HL-60 (cell line): ENCODE measurements around the gene YWHAE.
"Not testable (repeated sequence)": the region's sequence is repeated elsewhere in the genome, so short reads cannot be mapped to it uniquely, and the experiment has no call there.

Source experiments
- DNase-seq, 2 experiments: peaks; one replicate each; pipeline ENCODE4 v3.0.0-alpha.2; 2010 to 2020; ENCODE audit warnings: low read depth in 1 of 2, low spot score in 1 of 2
- H3K27ac ChIP-seq: fragments of 250-450 bp; sonication (Bioruptor Pico); replicated peaks from 2 replicates; pipeline ENCODE4 v1.5.1; 2020; ENCODE audit warnings: mild to moderate bottlenecking, moderate library complexity
- H3K27me3 ChIP-seq: fragments of 250-450 bp; sonication (Bioruptor Pico); 2 replicates; pipeline ENCODE4 v1.5.1; 2021; ENCODE audit warnings: mild to moderate bottlenecking, moderate library complexity; ENCODE audit not compliant: insufficient read depth, poor library complexity, severe bottlenecking
- H3K4me3 ChIP-seq: replicated peaks from 2 replicates; pipeline ENCODE4 v1.5.1; 2011; ENCODE audit warnings: mild to moderate bottlenecking, control low read depth, low read length; ENCODE audit not compliant: insufficient read depth
- GABPA ChIP-seq: IDR thresholded peaks from 2 replicates; pipeline ENCODE4 v1.6.1; 2012; ENCODE audit warnings: low read depth
- POLR2AphosphoS5 ChIP-seq: IDR thresholded peaks from 2 replicates; pipeline ENCODE4 v1.6.1; 2012; ENCODE audit warnings: low read depth
- SPI1 ChIP-seq: IDR thresholded peaks from 2 replicates; pipeline ENCODE4 v1.6.1; 2012; ENCODE audit warnings: low read depth, mild to moderate bottlenecking, borderline replicate concordance
- TF ChIP-seq, protein P1 (sequence below): IDR thresholded peaks from 2 replicates; pipeline ENCODE4 v1.6.1; 2012; ENCODE audit warnings: low read depth; ENCODE audit not compliant: insufficient replicate concordance
- TF ChIP-seq, protein P2 (sequence below): IDR thresholded peaks from one replicate; pipeline ENCODE4 v1.5.1; 2011; ENCODE audit warnings: low read length, control low read depth, inconsistent platforms; ENCODE audit not compliant: insufficient read depth

The YWHAE gene

DNA sequence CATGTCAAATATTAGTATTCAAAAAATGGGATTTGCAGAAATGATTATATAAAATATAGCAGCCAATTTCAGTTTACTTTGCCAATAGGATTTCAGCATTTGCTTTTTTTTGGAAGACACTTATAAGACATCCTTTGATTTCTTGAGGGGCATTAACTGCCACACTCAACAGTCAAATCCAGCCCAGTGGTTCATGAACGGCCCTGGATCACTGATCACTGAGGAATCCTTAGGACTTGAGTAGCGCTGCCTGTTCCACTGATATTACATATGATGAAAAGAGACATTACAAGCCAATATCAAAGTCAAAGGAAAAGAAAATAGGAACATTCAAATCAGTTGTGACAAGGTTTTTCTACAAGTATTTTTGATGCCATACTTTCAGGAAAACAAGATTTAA is 21.0 kb upstream of the YWHAE start:
- no peak for DNase-seq
- H3K27me3 ChIP-seq, result no peaks in the 10 kb centered on the region
- no peak overlapping the region for H3K4me3 ChIP-seq
- TF ChIP-seq, protein P1, sequence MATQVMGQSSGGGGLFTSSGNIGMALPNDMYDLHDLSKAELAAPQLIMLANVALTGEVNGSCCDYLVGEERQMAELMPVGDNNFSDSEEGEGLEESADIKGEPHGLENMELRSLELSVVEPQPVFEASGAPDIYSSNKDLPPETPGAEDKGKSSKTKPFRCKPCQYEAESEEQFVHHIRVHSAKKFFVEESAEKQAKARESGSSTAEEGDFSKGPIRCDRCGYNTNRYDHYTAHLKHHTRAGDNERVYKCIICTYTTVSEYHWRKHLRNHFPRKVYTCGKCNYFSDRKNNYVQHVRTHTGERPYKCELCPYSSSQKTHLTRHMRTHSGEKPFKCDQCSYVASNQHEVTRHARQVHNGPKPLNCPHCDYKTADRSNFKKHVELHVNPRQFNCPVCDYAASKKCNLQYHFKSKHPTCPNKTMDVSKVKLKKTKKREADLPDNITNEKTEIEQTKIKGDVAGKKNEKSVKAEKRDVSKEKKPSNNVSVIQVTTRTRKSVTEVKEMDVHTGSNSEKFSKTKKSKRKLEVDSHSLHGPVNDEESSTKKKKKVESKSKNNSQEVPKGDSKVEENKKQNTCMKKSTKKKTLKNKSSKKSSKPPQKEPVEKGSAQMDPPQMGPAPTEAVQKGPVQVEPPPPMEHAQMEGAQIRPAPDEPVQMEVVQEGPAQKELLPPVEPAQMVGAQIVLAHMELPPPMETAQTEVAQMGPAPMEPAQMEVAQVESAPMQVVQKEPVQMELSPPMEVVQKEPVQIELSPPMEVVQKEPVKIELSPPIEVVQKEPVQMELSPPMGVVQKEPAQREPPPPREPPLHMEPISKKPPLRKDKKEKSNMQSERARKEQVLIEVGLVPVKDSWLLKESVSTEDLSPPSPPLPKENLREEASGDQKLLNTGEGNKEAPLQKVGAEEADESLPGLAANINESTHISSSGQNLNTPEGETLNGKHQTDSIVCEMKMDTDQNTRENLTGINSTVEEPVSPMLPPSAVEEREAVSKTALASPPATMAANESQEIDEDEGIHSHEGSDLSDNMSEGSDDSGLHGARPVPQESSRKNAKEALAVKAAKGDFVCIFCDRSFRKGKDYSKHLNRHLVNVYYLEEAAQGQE, result no peak
- no peak for TF ChIP-seq SPI1
- TF ChIP-seq GABPA, result no peak
- no peak for TF ChIP-seq POLR2AphosphoS5
- TF ChIP-seq, protein P2, sequence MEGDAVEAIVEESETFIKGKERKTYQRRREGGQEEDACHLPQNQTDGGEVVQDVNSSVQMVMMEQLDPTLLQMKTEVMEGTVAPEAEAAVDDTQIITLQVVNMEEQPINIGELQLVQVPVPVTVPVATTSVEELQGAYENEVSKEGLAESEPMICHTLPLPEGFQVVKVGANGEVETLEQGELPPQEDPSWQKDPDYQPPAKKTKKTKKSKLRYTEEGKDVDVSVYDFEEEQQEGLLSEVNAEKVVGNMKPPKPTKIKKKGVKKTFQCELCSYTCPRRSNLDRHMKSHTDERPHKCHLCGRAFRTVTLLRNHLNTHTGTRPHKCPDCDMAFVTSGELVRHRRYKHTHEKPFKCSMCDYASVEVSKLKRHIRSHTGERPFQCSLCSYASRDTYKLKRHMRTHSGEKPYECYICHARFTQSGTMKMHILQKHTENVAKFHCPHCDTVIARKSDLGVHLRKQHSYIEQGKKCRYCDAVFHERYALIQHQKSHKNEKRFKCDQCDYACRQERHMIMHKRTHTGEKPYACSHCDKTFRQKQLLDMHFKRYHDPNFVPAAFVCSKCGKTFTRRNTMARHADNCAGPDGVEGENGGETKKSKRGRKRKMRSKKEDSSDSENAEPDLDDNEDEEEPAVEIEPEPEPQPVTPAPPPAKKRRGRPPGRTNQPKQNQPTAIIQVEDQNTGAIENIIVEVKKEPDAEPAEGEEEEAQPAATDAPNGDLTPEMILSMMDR, result no peak
- no peak overlapping the region for H3K27ac ChIP-seq

DNA sequence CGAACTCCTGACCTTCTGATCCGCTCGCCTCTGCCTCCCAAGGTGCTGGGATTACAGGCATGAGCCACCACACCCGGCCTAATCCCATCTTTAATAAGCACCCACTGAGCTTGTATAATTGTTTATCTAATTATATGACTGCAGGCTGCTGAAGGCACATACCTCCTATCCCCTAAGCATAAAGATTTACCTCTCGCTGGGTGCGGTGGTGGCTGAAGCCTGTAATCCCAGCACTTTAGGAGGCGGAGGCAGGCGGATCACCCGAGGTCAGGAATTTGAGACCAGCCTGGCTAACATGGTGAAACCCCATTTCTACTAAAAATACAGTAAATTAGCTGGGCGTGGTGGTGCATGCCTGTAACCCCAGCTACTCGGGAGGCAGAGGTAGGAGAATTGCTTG is 20.1 kb upstream of the YWHAE start:
- no peak for TF ChIP-seq POLR2AphosphoS5
- no peak for TF ChIP-seq SPI1
- no peak for TF ChIP-seq GABPA
- TF ChIP-seq, protein P1, result no peak
- TF ChIP-seq, protein P2, result no peak
- Histone ChIP-seq H3K27me3 (no peaks in the 10 kb centered on the region), H3K4me3 (no peak overlapping the region), H3K27ac (no peak overlapping the region)
- DNase-seq, result no peak

DNA sequence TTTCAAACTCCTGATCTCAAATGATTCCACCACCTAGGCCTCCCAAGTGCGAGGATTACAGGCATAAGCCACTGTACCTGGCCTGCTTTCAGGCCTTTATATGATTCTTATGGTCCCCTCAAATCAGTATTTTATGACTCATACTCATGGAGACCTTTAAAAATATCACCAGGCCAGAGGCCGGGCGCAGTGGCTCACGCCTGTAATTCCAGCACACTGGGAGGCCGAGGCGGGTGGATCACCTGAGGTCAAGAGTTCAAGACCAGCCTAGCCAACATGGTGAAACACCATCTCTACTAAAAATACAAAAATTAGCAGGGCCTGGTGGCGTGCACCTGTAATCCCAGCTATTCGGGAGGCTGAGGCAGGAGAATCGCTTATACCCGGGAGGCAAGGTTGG is 18.5 kb upstream of the YWHAE start:
- H3K4me3 ChIP-seq, H3K27ac ChIP-seq, DNase-seq, H3K27me3 ChIP-seq: not testable (repeated sequence)

DNA sequence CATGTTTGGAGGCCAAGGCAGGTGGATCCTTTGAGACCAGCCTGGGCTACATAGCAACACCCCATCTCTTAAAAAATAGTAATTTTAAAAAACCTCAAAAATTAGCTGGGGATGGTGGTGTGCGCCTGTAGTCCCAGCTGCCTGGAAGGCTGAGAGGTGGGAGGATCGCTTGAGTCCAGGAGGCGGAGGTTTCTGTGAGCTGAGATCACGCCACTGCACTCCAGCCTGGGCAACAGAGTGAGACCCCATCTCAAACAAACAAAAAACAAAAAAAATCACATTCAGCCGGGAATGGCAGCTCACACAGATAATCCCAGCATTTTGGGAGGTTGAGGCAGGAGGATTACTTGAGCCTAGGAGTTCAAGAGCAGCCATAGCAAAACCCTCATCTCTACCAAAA is 16.4 kb upstream of the YWHAE start:
- Histone ChIP-seq H3K27me3 (no peaks in the 10 kb centered on the region), H3K4me3 (no peak overlapping the region), H3K27ac (no peak overlapping the region)
- TF ChIP-seq SPI1, result no peak
- TF ChIP-seq, protein P2, result no peak
- TF ChIP-seq, protein P1, result no peak
- no peak for TF ChIP-seq GABPA
- TF ChIP-seq POLR2AphosphoS5, result no peak
- no peak for DNase-seq
